Psoas muscle (tissue), 8 donors: ENCODE data around the gene MAGI2. TPM values are rescaled to one million over a fixed set of nuclear protein-coding genes. Genes with fewer than 3 reads are reported as not detected.
A peak's percentile ranks its signal among the peaks of the same experiment; 100 is the strongest.

ENCODE experiments used
- ATAC-seq, 4 donors: fragments of 200-7000 bp; cut with Tn5 transposase; one replicate each; pipeline ENCODE4 v1.9.1; 2020; ENCODE audit warnings: moderate library complexity in 3 of 4, mild to moderate bottlenecking in 2 of 4
- DNase-seq, 2 donors: peaks; one replicate each; pipeline ENCODE4 v3.0.0-alpha.2; 2020
- H3K27ac ChIP-seq: fragments of 200-600 bp; one replicate; pipeline ENCODE4 v1.8.0; 2022
- H3K27me3 ChIP-seq, 3 donors: fragments of 200-600 bp in 1 of 3; one replicate each; pipeline versions ENCODE4 v1.6.1 to v1.8.0; 2013 to 2022; ENCODE audit warnings: low read length in 2 of 3, mild to moderate bottlenecking in 2 of 3, moderate library complexity in 1 of 3; ENCODE audit not compliant: insufficient read depth in 3 of 3
- H3K36me3 ChIP-seq, 2 donors: fragments of 200-600 bp in 1 of 2; one replicate each; pipeline versions ENCODE4 v1.6.1 to v1.8.0; 2013 to 2022; ENCODE audit warnings: low read depth in 1 of 2, mild to moderate bottlenecking in 1 of 2, moderate library complexity in 1 of 2; ENCODE audit not compliant: insufficient read depth in 1 of 2
- H3K4me1 ChIP-seq: fragments of 200-600 bp; one replicate; pipeline ENCODE4 v1.8.0; 2022
- H3K4me3 ChIP-seq: fragments of 200-600 bp; one replicate; pipeline ENCODE4 v1.8.0; 2022; ENCODE audit warnings: mild to moderate bottlenecking
- H3K9me3 ChIP-seq: fragments of 200-600 bp; one replicate; pipeline ENCODE4 v1.8.0; 2022
- WGBS, 3 donors: extraction: QIAGEN DNeasy Blood & Tissue Kit; methylation state at CpG; one replicate each; pipeline versions ENCODE4 v1.1.6 to v1.1.7; 2013; 5-methylcytosine and 5-hydroxymethylcytosine counted together
- intact Hi-C, 2 donors: fragments of 100-400 bp; cut with DNase I; formaldehyde crosslinking; loops; one replicate each; pipeline versions ENCODE4 v1.11.0 to v1.14.2; 2022
- long read RNA-seq, 2 donors: library from polyadenylated mRNA; unstranded; transcript quantifications; one replicate each; pipeline ENCODE4 v2.0.0, GENCODE V29; 2021
- polyA plus RNA-seq, 3 donors: library from polyadenylated mRNA; stranded (reverse); fragments of 200-250 nt; gene quantifications; one replicate each; pipeline ENCODE4 v1.2.3, GENCODE V29; 2013
- total RNA-seq, 4 donors: library from RNA; stranded (reverse); fragmentation: NEBNext Ultra II Directional in 2 of 4; extraction: Animal tissue kit (Norgen Biotek cat#: 25700) in 2 of 4; gene quantifications; one replicate each; pipeline versions ENCODE4 v1.2.1 to v1.2.4, GENCODE V29; 2021 to 2023
- TF ChIP-seq, protein P1 (sequence below): fragments of 200-600 bp; IDR thresholded peaks from one replicate; pipeline ENCODE4 v1.8.0; 2022; ENCODE audit warnings: antibody characterized with exemption
- donor health status: healthy with polysubstance abuse.
- donor health status: DM: no; HTN: no; CAD: no; lungs with moderate emphysema.
- donor health status: Bipolar disorder and iron deficiency.
- donor health status: healthy.
- donor health status: DM: yes; HTN: yes; CAD: no.
- donor health status: DM: no; HTN: no; CAD: no.
- donor health status: DM: no; HTN: no; CAD: no.
- donor health status: DM: yes; HTN: yes; CAD: no.

MAGI2 gene
- 1 to 10 TPM; 1.3 to 2.5 (median 2.4) TPM for total RNA-seq
- 1 to 10 TPM in 1 of 3 donors, under 1 TPM in 2; 0.46 to 1.4 (median 0.53) TPM for polyA plus RNA-seq
- long read RNA-seq, donor 1, partial matches to known transcripts, result 1 of 3 reads
- long read RNA-seq, donor 1, other reads (novel, unspliced or antisense), result 2 of 3 reads
- long read RNA-seq, donor 2, partial matches to known transcripts, result 1 of 15 reads
- long read RNA-seq, donor 2, other reads (novel, unspliced or antisense), result 14 of 15 reads

DNA sequence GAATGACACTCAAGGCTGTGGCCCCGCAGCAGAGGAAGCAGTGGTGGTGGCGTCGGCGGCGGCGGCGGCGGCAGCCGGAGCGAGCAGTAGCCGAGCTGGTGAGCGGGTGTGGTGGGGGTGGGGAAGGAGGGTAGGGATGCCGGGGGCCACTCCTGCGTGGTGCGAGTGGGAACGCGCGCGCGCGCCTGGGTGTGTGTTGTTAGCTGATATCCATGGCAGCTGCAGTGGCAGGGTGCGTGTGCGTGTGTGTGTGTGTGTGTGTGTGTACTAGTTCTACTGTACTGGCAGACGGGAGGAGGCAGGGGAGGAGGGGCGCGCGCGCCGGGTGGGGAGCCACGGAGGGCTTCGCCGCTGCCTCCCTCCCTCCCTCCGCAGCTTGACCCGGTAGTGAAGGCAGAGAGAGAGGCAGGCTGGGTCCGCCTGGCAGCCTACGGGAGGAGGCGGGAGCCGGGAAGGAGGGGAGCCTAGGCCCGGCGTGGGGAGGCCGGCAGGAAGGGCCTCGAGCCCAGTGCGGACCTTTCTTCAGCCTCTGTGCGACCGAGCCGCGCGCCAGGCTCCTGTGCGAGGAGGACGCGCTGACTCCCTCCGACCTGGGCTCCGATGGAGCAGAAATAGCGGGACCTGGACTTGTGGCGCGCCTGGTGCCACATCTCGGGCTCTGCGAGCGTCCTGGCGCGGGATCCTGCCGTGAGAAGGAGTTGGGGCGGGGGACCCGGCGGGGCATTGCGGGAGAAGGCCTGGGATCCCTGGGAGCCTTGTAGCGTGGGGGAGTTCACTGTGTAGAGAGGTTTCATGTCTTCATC is at the start of gene MAGI2:
MAGI2 (minus strand) TSS at position 110 of the 803 bp plus-strand sequence. CDS start 347 bp downstream, outside the sequence.
- intact Hi-C loops, result no loop called here
- WGBS, 3 donors, result 0 to 1% (median 1%) methylated on average over 41 to 66 of the region's 67 CpGs
- TF ChIP-seq, protein P1, sequence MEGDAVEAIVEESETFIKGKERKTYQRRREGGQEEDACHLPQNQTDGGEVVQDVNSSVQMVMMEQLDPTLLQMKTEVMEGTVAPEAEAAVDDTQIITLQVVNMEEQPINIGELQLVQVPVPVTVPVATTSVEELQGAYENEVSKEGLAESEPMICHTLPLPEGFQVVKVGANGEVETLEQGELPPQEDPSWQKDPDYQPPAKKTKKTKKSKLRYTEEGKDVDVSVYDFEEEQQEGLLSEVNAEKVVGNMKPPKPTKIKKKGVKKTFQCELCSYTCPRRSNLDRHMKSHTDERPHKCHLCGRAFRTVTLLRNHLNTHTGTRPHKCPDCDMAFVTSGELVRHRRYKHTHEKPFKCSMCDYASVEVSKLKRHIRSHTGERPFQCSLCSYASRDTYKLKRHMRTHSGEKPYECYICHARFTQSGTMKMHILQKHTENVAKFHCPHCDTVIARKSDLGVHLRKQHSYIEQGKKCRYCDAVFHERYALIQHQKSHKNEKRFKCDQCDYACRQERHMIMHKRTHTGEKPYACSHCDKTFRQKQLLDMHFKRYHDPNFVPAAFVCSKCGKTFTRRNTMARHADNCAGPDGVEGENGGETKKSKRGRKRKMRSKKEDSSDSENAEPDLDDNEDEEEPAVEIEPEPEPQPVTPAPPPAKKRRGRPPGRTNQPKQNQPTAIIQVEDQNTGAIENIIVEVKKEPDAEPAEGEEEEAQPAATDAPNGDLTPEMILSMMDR, result no peak
- ATAC-seq, result peak; percentile 67 to 78 (median 76)
- H3K4me1 ChIP-seq, result no peaks in the 10 kb centered on the region
- H3K36me3 ChIP-seq, result no peaks in the 10 kb centered on the region
- peaks cover 0 to 10% (median 0%) of the 10 kb centered on the region in 3 donors for H3K27me3 ChIP-seq
- DNase-seq, result peak; percentile 86 to 91
- H3K4me3 ChIP-seq, result peak within 1 kb of the TSS; percentile 70
- peak within 1 kb of the TSS; percentile 75 for H3K27ac ChIP-seq
- H3K9me3 ChIP-seq, result no peaks in the 10 kb centered on the region

DNA sequence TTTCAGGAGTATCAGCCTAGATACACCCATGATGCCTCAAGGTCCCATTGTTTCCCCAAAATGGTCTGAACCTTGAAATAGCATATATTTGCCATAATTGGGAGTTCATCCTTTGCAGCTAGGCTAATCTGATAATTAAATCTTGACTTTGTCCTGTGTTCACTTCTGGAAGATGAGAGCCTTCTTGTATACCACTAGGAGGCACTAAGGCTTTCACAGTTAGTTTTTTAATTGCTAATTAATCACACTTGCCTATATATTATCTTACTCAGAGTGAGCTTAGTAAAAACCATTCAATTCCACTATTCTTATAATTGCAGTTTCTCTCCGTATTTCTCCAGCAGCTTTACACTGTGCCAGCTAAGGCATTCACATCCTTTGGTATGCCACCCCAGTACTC is 48.7 kb upstream of the MAGI2 start:
- Histone ChIP-seq H3K9me3 (no peaks in the 10 kb centered on the region), H3K36me3 (no peaks in the 10 kb centered on the region), H3K4me3 (no peak overlapping the region), H3K27me3 (no peaks in the 10 kb centered on the region), H3K27ac (no peak overlapping the region), H3K4me1 (no peaks in the 10 kb centered on the region)
- ATAC-seq, result no peak
- DNase-seq, result no peak
- intact Hi-C loops, result no loop called here
- TF ChIP-seq, protein P1, result no peak
- WGBS, 3 donors, result 67 to 77% (median 72%) methylated on average over 1 of the region's 1 CpG

DNA sequence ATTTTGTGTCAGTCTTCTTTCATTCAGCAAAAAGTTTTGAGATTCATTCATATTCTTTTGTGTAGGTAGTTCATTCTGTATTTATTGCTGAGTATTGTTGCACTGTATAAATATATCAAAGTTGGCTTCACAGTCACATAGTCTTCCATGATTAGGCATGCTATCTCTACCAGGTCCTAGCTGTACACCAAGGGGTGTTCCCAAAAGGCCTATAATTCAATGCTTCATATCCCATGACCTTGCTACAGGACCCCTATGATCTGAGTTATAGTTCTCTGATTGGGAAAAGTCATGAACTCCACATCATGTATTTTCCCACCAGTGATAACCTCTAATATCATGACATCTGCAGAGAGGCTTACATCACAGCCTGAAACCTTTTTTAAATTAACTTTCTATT is 47.3 kb upstream of the MAGI2 start:
- Histone ChIP-seq H3K27me3 (peaks cover 0 to under 1% (median 0%) of the 10 kb centered on the region in 3 donors), H3K27ac (no peak overlapping the region), H3K4me1 (no peaks in the 10 kb centered on the region), H3K4me3 (no peak overlapping the region), H3K36me3 (no peaks in the 10 kb centered on the region), H3K9me3 (no peaks in the 10 kb centered on the region)
- DNase-seq (no peak), ATAC-seq (no peak)
- TF ChIP-seq, protein P1, result no peak
- intact Hi-C loops, result no loop called here

DNA sequence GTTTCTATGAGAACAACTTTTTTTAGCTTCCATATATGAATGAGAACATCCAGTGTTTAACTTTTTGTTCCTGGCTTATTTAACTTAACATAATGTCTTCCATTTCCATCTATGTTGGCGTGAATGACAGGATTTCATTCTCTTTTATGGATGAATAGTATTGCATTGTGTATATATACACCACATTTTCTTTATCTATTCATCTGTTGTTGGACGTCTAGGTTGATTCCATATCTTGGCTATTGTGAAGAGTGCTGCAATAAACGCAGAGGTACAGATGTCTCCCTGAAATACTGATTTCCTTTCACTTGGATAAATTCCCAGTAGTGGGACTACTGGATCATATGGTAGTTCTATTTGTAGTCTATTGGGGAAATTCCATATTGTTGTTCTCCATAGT is 44.3 kb upstream of the MAGI2 start:
- 71 to 81% (median 73%) methylated on average over 3 of the region's 3 CpGs for WGBS, 3 donors
- DNase-seq (no peak), ATAC-seq (no peak)
- Histone ChIP-seq H3K27me3 (peaks cover 0 to 3% (median 0%) of the 10 kb centered on the region in 3 donors), H3K9me3 (no peaks in the 10 kb centered on the region), H3K36me3 (no peaks in the 10 kb centered on the region), H3K4me3 (no peak overlapping the region), H3K27ac (no peak overlapping the region), H3K4me1 (no peaks in the 10 kb centered on the region)
- intact Hi-C loops, result no loop called here
- TF ChIP-seq, protein P1, result no peak
